Uterus (tissue), 4 donors: ENCODE data around the gene LKAAEAR1. TPM values are rescaled to one million over a fixed set of nuclear protein-coding genes. Genes with fewer than 3 reads are reported as not detected.

ENCODE experiments used
- DNase-seq, 2 donors: peaks; one replicate each; pipeline ENCODE4 v3.0.0-alpha.2; 2019 to 2020
- H3K27ac ChIP-seq, 2 donors: fragments of 200-600 bp; sonication (generic); 1 replicate in 1 of 2; 2 replicates in 1 of 2; pipeline ENCODE4 v1.5.1; 2016 to 2018
- H3K27me3 ChIP-seq, 2 donors: fragments of 200-600 bp; sonication (generic); one replicate each; pipeline ENCODE4 v1.5.1; 2018 to 2019; ENCODE audit warnings: control low read depth in 1 of 2
- H3K36me3 ChIP-seq, 2 donors: fragments of 200-600 bp; sonication (generic); one replicate each; pipeline ENCODE4 v1.5.1; 2019; ENCODE audit warnings: control low read depth in 1 of 2
- H3K4me1 ChIP-seq, 2 donors: fragments of 200-600 bp; sonication (generic); one replicate each; pipeline ENCODE4 v1.5.1; 2018 to 2019; ENCODE audit warnings: control low read depth in 1 of 2
- H3K4me3 ChIP-seq, 2 donors: fragments of 200-600 bp; sonication (generic); 1 replicate in 1 of 2; 2 replicates in 1 of 2; pipeline ENCODE4 v1.5.1; 2018 to 2019; ENCODE audit warnings: mild to moderate bottlenecking in 1 of 2
- H3K9me3 ChIP-seq, 2 donors: fragments of 200-600 bp; sonication (generic); one replicate each; pipeline ENCODE4 v1.5.1; 2019; ENCODE audit warnings: control low read depth in 1 of 2
- POLR2A ChIP-seq, 2 donors: fragments of 450-650 bp; IDR thresholded peaks; one replicate each; pipeline ENCODE4 v1.6.1; 2016; ENCODE audit warnings: antibody characterized with exemption in 2 of 2, mild to moderate bottlenecking in 1 of 2, moderate library complexity in 1 of 2
- intact Hi-C: fragments of 100-400 bp; cut with DNase I; formaldehyde crosslinking; loops from one replicate; pipeline ENCODE4 v1.15.1; 2023; ENCODE audit warnings: low total_unique reads
- total RNA-seq, 4 donors: library from RNA; depleted of rRNA in 3 of 4; stranded (reverse); fragments of >200 nt in 3 of 4; gene quantifications; one replicate each; pipeline versions ENCODE4 v1.1.0 to v1.2.4, GENCODE V29; 2014 to 2023
- TF ChIP-seq, protein P1 (sequence below), 4 experiments: fragments of 200-600 bp in 2 of 4; fragments of 450-650 bp in 2 of 4; sonication (generic) in 2 of 4; IDR thresholded peaks; one replicate each; pipeline ENCODE4 v1.5.1; 2016 to 2019; ENCODE audit warnings: antibody characterized with exemption in 4 of 4, mild to moderate bottlenecking in 2 of 4, moderate library complexity in 1 of 4
- donor health status: DM: yes; HTN: yes; CAD: no.

Gene LKAAEAR1
- total RNA-seq, 4 donors from 2014 or later: not detected

DNA sequence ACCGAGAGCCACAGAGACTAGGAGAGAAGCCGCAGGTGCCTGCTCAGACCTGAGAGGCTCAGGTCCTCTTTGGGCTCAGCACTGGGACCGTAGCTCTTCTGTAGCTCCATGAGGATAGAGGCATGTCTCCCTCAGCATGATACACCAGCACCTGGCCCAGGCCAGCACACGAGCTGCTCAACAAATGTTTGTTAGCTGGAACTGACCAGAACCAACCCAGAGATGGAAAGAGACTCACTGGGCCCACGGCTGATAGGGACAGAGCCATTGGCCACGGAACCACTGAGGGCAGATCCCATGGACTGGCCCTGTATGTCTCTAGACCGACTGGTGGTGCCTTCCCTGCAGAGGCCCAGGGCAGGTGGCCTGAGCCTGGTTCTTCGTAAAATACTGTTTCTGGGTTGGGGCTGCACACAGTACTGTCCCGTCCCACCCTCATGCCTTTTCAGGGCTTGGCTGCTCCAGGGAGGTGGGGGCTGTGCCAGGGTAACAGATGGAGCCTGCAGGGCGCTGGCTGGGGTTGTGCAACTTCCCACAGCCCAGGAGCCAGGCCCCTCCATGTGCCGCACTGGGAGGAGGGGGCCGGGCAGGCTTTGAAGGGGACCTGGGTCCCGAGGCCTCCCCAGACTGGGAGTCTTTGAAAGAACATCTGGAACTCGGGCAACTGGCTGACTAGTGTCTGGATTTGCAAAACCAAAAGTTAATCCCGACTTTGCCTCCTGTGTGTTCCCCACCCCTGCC lies 43.0 kb downstream of the LKAAEAR1 start:
- DNase-seq: no peak
- Histone ChIP-seq H3K27me3 (peaks cover 0 to 42% of the 10 kb centered on the region in 2 donors), H3K36me3 (no peaks in the 10 kb centered on the region), H3K4me1 (peaks cover 0 to 22% of the 10 kb centered on the region in 2 donors), H3K9me3 (no peaks in the 10 kb centered on the region), H3K4me3 (no peak overlapping the region), H3K27ac (peak overlapping the region; percentile 35 to 61)
- no peak for TF ChIP-seq POLR2A (IDR thresholded peaks at IDR 0.05)
- TF ChIP-seq, protein P1, sequence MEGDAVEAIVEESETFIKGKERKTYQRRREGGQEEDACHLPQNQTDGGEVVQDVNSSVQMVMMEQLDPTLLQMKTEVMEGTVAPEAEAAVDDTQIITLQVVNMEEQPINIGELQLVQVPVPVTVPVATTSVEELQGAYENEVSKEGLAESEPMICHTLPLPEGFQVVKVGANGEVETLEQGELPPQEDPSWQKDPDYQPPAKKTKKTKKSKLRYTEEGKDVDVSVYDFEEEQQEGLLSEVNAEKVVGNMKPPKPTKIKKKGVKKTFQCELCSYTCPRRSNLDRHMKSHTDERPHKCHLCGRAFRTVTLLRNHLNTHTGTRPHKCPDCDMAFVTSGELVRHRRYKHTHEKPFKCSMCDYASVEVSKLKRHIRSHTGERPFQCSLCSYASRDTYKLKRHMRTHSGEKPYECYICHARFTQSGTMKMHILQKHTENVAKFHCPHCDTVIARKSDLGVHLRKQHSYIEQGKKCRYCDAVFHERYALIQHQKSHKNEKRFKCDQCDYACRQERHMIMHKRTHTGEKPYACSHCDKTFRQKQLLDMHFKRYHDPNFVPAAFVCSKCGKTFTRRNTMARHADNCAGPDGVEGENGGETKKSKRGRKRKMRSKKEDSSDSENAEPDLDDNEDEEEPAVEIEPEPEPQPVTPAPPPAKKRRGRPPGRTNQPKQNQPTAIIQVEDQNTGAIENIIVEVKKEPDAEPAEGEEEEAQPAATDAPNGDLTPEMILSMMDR (IDR thresholded peaks at IDR 0.05): no peak
- intact Hi-C loops: no loop called here

DNA sequence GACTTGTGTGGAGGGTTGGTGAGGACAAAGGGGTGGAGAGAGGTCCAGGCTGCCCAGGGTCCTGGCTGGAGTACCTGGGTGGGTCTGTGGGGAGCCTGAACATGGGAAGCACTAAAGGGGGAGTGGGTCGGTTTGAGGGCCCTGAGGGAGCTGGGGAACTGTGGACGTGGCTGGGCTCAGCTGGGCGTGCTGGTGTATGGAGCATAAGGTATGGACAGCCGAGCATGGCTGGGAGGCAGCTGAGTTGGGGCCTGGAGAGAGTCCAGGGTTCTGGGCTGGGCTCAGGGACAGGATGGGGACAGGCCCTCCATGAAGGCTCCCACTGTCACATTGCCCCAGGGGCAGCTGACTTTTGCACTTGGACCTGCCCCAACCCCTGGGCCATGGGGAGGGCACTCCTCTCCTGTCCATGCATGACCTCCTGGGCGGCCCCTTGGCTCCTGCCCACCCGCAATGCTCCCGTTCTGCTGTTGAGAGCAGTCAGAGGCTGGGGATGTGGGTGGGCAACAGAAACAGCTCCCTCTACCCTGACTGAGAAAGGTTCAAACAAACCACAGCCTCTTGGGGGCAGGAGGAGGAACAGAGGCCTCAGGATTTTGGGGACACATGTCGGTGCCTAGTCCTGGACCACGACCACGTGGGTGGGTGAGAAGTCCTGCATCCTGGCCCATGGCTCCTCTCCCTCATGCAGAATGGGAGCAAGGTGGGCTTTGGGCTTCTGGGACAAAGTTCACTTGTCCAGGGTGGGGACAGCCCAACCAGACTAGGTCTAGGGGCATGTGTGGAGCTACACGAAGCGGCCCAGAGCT lies 43.8 kb downstream of the LKAAEAR1 start:
- Histone ChIP-seq H3K4me3 (no peak overlapping the region), H3K9me3 (no peaks in the 10 kb centered on the region), H3K27me3 (peaks cover 0 to 42% of the 10 kb centered on the region in 2 donors), H3K4me1 (peaks cover 0 to 22% of the 10 kb centered on the region in 2 donors), H3K36me3 (no peaks in the 10 kb centered on the region), H3K27ac (no peak overlapping the region)
- intact Hi-C loops: no loop called here
- no peak for DNase-seq
- no peak for TF ChIP-seq POLR2A (IDR thresholded peaks at IDR 0.05)
- TF ChIP-seq, protein P1 (IDR thresholded peaks at IDR 0.05): no peak

DNA sequence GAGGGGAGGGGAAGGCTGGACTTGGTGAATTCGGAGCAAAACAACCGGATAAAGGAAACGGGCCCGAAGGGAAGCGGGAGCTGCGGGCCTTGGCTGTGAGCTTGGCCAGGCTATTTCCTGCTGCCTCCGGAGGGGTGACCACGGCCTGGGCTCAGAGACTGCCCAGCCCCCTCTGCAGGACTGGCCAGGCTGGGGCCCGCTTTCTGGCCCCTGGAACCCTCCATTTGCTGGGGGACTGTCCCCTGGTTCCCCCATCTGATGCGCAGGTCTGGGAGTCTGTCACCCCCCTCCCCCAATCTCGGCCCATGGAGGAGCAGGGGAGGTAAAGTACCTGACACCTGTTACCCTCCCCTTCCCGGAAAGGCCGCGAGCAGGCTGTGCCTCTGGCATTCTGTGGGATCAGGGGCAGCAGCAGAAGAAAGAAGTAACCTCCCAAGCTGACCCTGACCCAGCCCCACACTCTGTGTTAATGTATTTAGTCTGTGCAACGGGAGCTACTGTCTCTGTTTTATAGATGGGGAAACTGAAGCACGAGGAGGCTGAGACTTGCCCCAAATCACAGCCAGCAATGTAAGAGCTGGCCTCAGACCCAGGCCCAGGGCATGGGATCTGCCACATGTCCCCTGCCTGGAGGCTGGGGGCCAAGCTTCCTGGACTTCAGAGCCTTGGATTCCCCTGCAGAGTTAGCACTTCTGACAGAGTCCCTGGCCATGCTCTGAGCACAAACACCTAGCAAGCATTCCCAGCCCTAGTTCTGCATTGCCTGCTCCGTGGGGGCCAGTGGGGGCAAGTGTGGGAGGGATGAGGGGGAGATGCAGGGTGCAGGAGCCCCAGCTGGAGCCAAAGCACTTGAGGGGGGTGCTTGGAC lies 44.7 kb downstream of the LKAAEAR1 start:
- intact Hi-C loops: no loop called here
- TF ChIP-seq, protein P1 (IDR thresholded peaks at IDR 0.05): no peak
- no peak for TF ChIP-seq POLR2A (IDR thresholded peaks at IDR 0.05)
- peaks cover 0 to 42% of the 10 kb centered on the region in 2 donors for H3K27me3 ChIP-seq
- no peaks in the 10 kb centered on the region for H3K9me3 ChIP-seq
- peaks cover 0 to 22% of the 10 kb centered on the region in 2 donors for H3K4me1 ChIP-seq
- no peak overlapping the region for H3K27ac ChIP-seq
- H3K4me3 ChIP-seq: peak overlapping the region in 1 of 2 donors; percentile 20
- H3K36me3 ChIP-seq: no peaks in the 10 kb centered on the region
- DNase-seq: no peak

DNA sequence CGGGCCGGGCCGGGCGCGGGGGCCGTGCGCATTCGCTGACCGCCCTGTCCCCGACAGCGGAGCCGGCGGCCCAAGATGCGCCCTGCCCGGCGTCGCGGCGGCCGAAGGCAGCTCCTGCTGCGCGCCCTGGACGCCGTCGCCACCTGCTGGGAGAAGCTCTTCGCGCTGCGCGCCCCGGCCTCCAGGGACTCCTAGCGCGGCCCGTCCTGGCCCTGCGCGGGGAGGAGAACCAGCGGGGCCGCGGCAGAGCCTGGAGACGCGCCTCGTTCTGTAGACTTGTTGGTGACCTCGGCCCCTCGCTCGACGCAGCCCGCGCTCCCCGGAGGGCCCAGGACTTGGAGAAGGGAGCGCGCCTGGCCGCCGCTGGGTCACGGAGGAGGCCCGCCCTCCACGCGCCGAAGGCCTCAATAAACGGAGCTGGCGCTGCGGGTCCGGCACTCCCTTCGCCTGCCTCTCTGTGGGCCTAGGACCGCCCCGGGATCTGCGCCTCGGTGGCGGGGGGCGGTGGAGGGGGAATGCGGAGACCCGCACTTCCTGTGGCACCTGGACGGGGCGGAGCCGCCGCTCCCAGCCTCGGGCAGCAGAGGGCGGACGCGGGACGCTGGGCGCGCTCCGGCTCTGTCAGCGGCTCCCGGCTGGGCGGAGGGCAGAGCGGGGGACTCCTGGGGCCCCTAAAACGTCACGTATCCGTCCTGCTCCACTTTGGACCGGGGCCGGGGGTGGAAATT lies 45.5 kb downstream of the LKAAEAR1 start:
- Histone ChIP-seq H3K36me3 (no peaks in the 10 kb centered on the region), H3K27ac (peak overlapping the region in 1 of 2 donors; percentile 21), H3K4me3 (peak overlapping the region; percentile 20 to 23), H3K4me1 (peaks cover 0 to 22% of the 10 kb centered on the region in 2 donors), H3K9me3 (no peaks in the 10 kb centered on the region), H3K27me3 (peaks cover 0 to 42% of the 10 kb centered on the region in 2 donors)
- peak in 1 of 2 donors; percentile 11 for TF ChIP-seq POLR2A (IDR thresholded peaks at IDR 0.05)
- TF ChIP-seq, protein P1 (IDR thresholded peaks at IDR 0.05): peak; percentile 60 to 74 (median 65)
- intact Hi-C loops: no loop called here
- peak; percentile 62 to 76 for DNase-seq
